NCI-H146 treated with DMSO at 0.1 percent for 48 hours (cell line): ENCODE measurements around the gene ARHGAP35.

Experiments used
- DNase-seq: peaks from one replicate; lab custom pipeline; 2025; ENCODE audit not compliant: unreplicated experiment; lab: John Stamatoyannopoulos, UW

The ARHGAP35 gene

GRCh38 chr19:46901701-46902401 lies 41.1 kb downstream of the ARHGAP35 start:
- no peak for DNase-seq

- DNase-seq: no peak
These were observed 41.6 kb downstream of the ARHGAP35 start for GRCh38 chr19:46902402-46902766.

- no peak for DNase-seq
These were observed 42.7 kb downstream of the ARHGAP35 start for GRCh38 chr19:46903458-46903857.

- no peak for DNase-seq
These were observed 43.6 kb downstream of the ARHGAP35 start for GRCh38 chr19:46904114-46905060.

- DNase-seq: no peak
These were observed 45.4 kb downstream of the ARHGAP35 start for GRCh38 chr19:46906221-46906620.

- DNase-seq: no peak
These were observed 47.1 kb downstream of the ARHGAP35 start for GRCh38 chr19:46907880-46908279.

- DNase-seq: no peak
These were observed 48.6 kb downstream of the ARHGAP35 start for GRCh38 chr19:46909356-46909755.
